Astrocyte (in vitro differentiated cells and primary cell): Measurements from ENCODE around the gene GPC3. TPM values are rescaled to one million over a fixed set of nuclear protein-coding genes. Genes with fewer than 3 reads are reported as not detected.

Experiments
- DNase-seq: peaks from one replicate; pipeline ENCODE4 v3.0.0-alpha.2; 2010; ENCODE audit warnings: low read depth
- FAIRE-seq: peaks from 2 replicates; lab custom pipeline; 2011; peaks lifted over from hg19 to GRCh38; lab: Jason Lieb, UNC
- H2AFZ ChIP-seq: 2 replicates; pipeline ENCODE4 v1.6.0; 2012; ENCODE audit warnings: low read depth, low read length, inconsistent platforms
- H3K27ac ChIP-seq: 2 replicates; pipeline ENCODE4 v1.5.1; 2011; ENCODE audit warnings: low read depth, low read length, inconsistent platforms
- H3K27me3 ChIP-seq: 2 replicates; pipeline ENCODE4 v1.6.0; 2011; ENCODE audit warnings: low read length, inconsistent platforms; ENCODE audit not compliant: insufficient read depth
- H3K36me3 ChIP-seq: 2 replicates; pipeline ENCODE4 v1.5.1; 2011; ENCODE audit warnings: low read length, inconsistent platforms; ENCODE audit not compliant: insufficient read depth
- H3K4me1 ChIP-seq: 2 replicates; pipeline ENCODE4 v1.5.1; 2011; ENCODE audit warnings: low read length, inconsistent platforms; ENCODE audit not compliant: insufficient read depth
- H3K4me2 ChIP-seq: 2 replicates; pipeline ENCODE4 v1.6.0; 2012; ENCODE audit warnings: low read length, inconsistent platforms
- H3K4me3 ChIP-seq: 2 replicates; pipeline ENCODE4 v1.5.1; 2011; ENCODE audit warnings: low read depth, mild to moderate bottlenecking, low read length, inconsistent platforms; ENCODE audit not compliant: insufficient read depth
- H3K79me2 ChIP-seq: 2 replicates; pipeline ENCODE4 v1.6.0; 2012; ENCODE audit warnings: mild to moderate bottlenecking, low read length, inconsistent platforms; ENCODE audit not compliant: insufficient read depth
- H3K9ac ChIP-seq: 2 replicates; pipeline ENCODE4 v1.6.0; 2012; ENCODE audit warnings: mild to moderate bottlenecking, low read length, inconsistent platforms
- H3K9me3 ChIP-seq: 2 replicates; pipeline ENCODE4 v1.5.1; 2012; ENCODE audit warnings: low read depth, mild to moderate bottlenecking, low read length, inconsistent platforms; ENCODE audit not compliant: insufficient read depth
- H4K20me1 ChIP-seq: 2 replicates; pipeline ENCODE4 v1.6.0; 2012; ENCODE audit warnings: low read length, inconsistent platforms; ENCODE audit not compliant: insufficient read depth
- H3K27ac Mint-ChIP-seq: one replicate; pipeline ENCODE4 v1.8.0; 2021; ENCODE audit warnings: mild to moderate bottlenecking, mixed read lengths; ENCODE audit not compliant: unreplicated experiment
- H3K27me3 Mint-ChIP-seq: one replicate; pipeline ENCODE4 v1.8.0; 2021; ENCODE audit warnings: low read depth, mixed read lengths; ENCODE audit not compliant: unreplicated experiment
- H3K36me3 Mint-ChIP-seq: one replicate; pipeline ENCODE4 v1.8.0; 2021; ENCODE audit warnings: low read depth, mixed read lengths; ENCODE audit not compliant: unreplicated experiment
- H3K4me1 Mint-ChIP-seq: one replicate; pipeline ENCODE4 v1.8.0; 2021; ENCODE audit warnings: low read depth, mixed read lengths; ENCODE audit not compliant: unreplicated experiment
- H3K4me3 Mint-ChIP-seq: one replicate; pipeline ENCODE4 v1.8.0; 2021; ENCODE audit warnings: mild to moderate bottlenecking, moderate library complexity, mixed read lengths; ENCODE audit not compliant: unreplicated experiment
- H3K9me3 Mint-ChIP-seq: one replicate; pipeline ENCODE4 v1.8.0; 2021; ENCODE audit warnings: mild to moderate bottlenecking, mixed read lengths; ENCODE audit not compliant: unreplicated experiment
- EZH2 ChIP-seq: IDR thresholded peaks from 2 replicates; pipeline ENCODE4 v1.6.1; 2012; ENCODE audit warnings: mild to moderate bottlenecking, low read length, inconsistent platforms; ENCODE audit not compliant: insufficient read depth
- total RNA-seq: library from RNA; stranded (reverse); gene quantifications from 2 replicates; pipeline ENCODE4 v1.2.1, GENCODE V29; 2021
- TF ChIP-seq, protein P1 (sequence below): IDR thresholded peaks from 2 replicates; pipeline ENCODE4 v1.5.1; 2011; ENCODE audit warnings: low read depth, mild to moderate bottlenecking, inconsistent platforms, low read length, moderate library complexity; ENCODE audit not compliant: insufficient read depth

The GPC3 gene
- total RNA-seq, 1 donor from 2014 or later: 8.2 TPM

- no peak overlapping the region for H3K4me3 Mint-ChIP-seq
- H3K27ac Mint-ChIP-seq: no peak overlapping the region
- TF ChIP-seq, protein P1, sequence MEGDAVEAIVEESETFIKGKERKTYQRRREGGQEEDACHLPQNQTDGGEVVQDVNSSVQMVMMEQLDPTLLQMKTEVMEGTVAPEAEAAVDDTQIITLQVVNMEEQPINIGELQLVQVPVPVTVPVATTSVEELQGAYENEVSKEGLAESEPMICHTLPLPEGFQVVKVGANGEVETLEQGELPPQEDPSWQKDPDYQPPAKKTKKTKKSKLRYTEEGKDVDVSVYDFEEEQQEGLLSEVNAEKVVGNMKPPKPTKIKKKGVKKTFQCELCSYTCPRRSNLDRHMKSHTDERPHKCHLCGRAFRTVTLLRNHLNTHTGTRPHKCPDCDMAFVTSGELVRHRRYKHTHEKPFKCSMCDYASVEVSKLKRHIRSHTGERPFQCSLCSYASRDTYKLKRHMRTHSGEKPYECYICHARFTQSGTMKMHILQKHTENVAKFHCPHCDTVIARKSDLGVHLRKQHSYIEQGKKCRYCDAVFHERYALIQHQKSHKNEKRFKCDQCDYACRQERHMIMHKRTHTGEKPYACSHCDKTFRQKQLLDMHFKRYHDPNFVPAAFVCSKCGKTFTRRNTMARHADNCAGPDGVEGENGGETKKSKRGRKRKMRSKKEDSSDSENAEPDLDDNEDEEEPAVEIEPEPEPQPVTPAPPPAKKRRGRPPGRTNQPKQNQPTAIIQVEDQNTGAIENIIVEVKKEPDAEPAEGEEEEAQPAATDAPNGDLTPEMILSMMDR: no peak
- no peak for TF ChIP-seq EZH2
- no peak overlapping the region for H2AFZ ChIP-seq
- H3K27me3 ChIP-seq: peaks cover 8% of the 10 kb centered on the region
- peak; percentile 56 for FAIRE-seq
- H3K36me3 Mint-ChIP-seq: no peaks in the 10 kb centered on the region
- no peaks in the 10 kb centered on the region for H3K9me3 Mint-ChIP-seq
- H3K27ac ChIP-seq: no peak overlapping the region
- H3K4me2 ChIP-seq: no peak overlapping the region
- H3K27me3 Mint-ChIP-seq: peaks cover 22% of the 10 kb centered on the region
- H3K79me2 ChIP-seq: no peaks in the 10 kb centered on the region
- no peaks in the 10 kb centered on the region for H3K9me3 ChIP-seq
- no peaks in the 10 kb centered on the region for H3K4me1 ChIP-seq
- H4K20me1 ChIP-seq: no peaks in the 10 kb centered on the region
- H3K4me3 ChIP-seq: no peak overlapping the region
- H3K9ac ChIP-seq: no peak overlapping the region
- H3K36me3 ChIP-seq: no peaks in the 10 kb centered on the region
- peaks cover 2% of the 10 kb centered on the region for H3K4me1 Mint-ChIP-seq
- DNase-seq: no peak
Observed at GRCh38 chrX:133981924-133982323, 3.5 kb downstream of the GPC3 start.

- Histone ChIP-seq H3K36me3 (no peaks in the 10 kb centered on the region), H4K20me1 (no peaks in the 10 kb centered on the region), H3K4me1 (no peaks in the 10 kb centered on the region), H3K4me2 (no peak overlapping the region), H2AFZ (no peak overlapping the region), H3K79me2 (no peaks in the 10 kb centered on the region), H3K27me3 (peaks cover 8% of the 10 kb centered on the region), H3K4me3 (no peak overlapping the region), H3K9ac (no peak overlapping the region), H3K9me3 (no peaks in the 10 kb centered on the region), H3K27ac (no peak overlapping the region)
- Mint-ChIP-seq H3K36me3 (no peaks in the 10 kb centered on the region), H3K27ac (no peak overlapping the region), H3K27me3 (peaks cover 22% of the 10 kb centered on the region), H3K4me1 (peaks cover 2% of the 10 kb centered on the region), H3K9me3 (no peaks in the 10 kb centered on the region), H3K4me3 (no peak overlapping the region)
- DNase-seq (no peak), FAIRE-seq (peak; percentile 13)
- TF ChIP-seq EZH2: no peak
- TF ChIP-seq, protein P1: no peak
Observed at GRCh38 chrX:133980832-133981588, 4.4 kb downstream of the GPC3 start.

GRCh38 chrX:133980406-133980805, 5.0 kb downstream of the GPC3 start:
- H4K20me1 ChIP-seq: no peaks in the 10 kb centered on the region
- H3K36me3 Mint-ChIP-seq: no peaks in the 10 kb centered on the region
- H3K27me3 ChIP-seq: peaks cover 8% of the 10 kb centered on the region
- H3K4me3 Mint-ChIP-seq: no peak overlapping the region
- H3K27ac ChIP-seq: no peak overlapping the region
- TF ChIP-seq, protein P1: no peak
- TF ChIP-seq EZH2: no peak
- H3K27me3 Mint-ChIP-seq: peaks cover 22% of the 10 kb centered on the region
- no peak overlapping the region for H3K9ac ChIP-seq
- H3K4me1 ChIP-seq: no peaks in the 10 kb centered on the region
- H3K36me3 ChIP-seq: no peaks in the 10 kb centered on the region
- no peak overlapping the region for H3K27ac Mint-ChIP-seq
- H3K4me1 Mint-ChIP-seq: no peaks in the 10 kb centered on the region
- DNase-seq (no peak), FAIRE-seq (peak; percentile 81)
- no peak overlapping the region for H3K4me3 ChIP-seq
- no peaks in the 10 kb centered on the region for H3K79me2 ChIP-seq
- no peaks in the 10 kb centered on the region for H3K9me3 ChIP-seq
- no peak overlapping the region for H2AFZ ChIP-seq
- no peak overlapping the region for H3K4me2 ChIP-seq
- H3K9me3 Mint-ChIP-seq: no peaks in the 10 kb centered on the region
